ENCODE results near the gene FAM111A. TPM values are rescaled to one million over a fixed set of nuclear protein-coding genes. Genes with fewer than 3 reads are reported as not detected.

Gene FAM111A
- total RNA-seq, 1 experiment from 2014 or later: 20.1 TPM

DNA sequence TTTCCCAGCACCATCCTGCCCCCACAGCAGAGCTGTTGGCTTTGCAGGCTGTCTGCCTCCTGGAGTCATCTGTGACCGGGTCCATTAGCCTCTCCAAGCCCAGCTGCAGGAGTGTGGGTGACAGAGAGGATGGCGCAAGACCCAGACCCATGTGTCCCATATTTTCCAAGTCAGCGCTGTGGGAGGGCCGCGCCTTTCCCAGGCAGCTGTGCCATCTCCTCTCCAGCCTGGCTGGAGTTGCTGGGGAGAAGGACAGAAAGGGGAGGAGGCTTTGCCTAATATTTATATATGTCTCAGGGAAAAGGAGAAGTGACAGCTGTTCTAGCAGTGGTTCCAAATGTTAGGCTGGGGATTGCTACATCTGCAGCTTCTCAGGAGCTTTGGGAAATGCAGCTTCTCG, 44.9 kb downstream of the FAM111A start:
- Mint-ChIP-seq H3K9me3 (no peaks in the 10 kb centered on the region), H3K36me3 (ENCODE audit: insufficient read depth in 1 of 3, low read depth in 3 of 3) (peaks cover 6 to 42% (median 26%) of the 10 kb centered on the region in 3 experiments; a peak in 6 of 7 replicates), H3K27me3 (ENCODE audit: low read depth) (no peaks in the 10 kb centered on the region; the same call in 1 of the 2 replicates), H3K4me1 (peaks cover 17 to 18% of the 10 kb centered on the region in 2 experiments), H3K4me3 (no peak overlapping the region), H3K27ac (peak overlapping the region in 1 of 3 experiments; percentile 88; a peak in 2 of 7 replicates)
- no peak overlapping the region for H3K56ac ChIP-seq (ENCODE audit: insufficient read length, low read depth, low read length)
- H2AK5ac ChIP-seq (ENCODE audit: insufficient read length, low read length): no peak overlapping the region
- WGBS (ENCODE audit: extremely low coverage, insufficient read length, low lambda C conversion rate): no CpG with 5 or more reads among the region's 6 CpGs
- no peak overlapping the region for H3K9ac ChIP-seq (ENCODE audit: extremely low read depth, insufficient read length, low read length)
- no peak overlapping the region for H3K18ac ChIP-seq (ENCODE audit: insufficient read length, low read depth, low read length)
- no peak overlapping the region for H4K8ac ChIP-seq (replicated peaks; ENCODE audit: insufficient read length, low read depth, low read length)
- no peak overlapping the region for H3K27ac ChIP-seq (ENCODE audit: insufficient read length, low read depth, low read length)
- H4K20me1 ChIP-seq (ENCODE audit: control insufficient read depth, insufficient read depth, insufficient read length): no peaks in the 10 kb centered on the region
- TF ChIP-seq CTCF (conservative IDR thresholded peaks at IDR 0.05): no peak
- no peaks in the 10 kb centered on the region for H3K27me3 ChIP-seq (ENCODE audit: insufficient read depth, low read length)
- H4K5ac ChIP-seq (ENCODE audit: insufficient read length, low read depth, low read length): no peak overlapping the region
- H3K4me1 ChIP-seq (ENCODE audit: insufficient read depth, low read length): no peaks in the 10 kb centered on the region; the same call in 1 of the 2 replicates
- no peak overlapping the region for H3K14ac ChIP-seq (ENCODE audit: insufficient read depth, low read length)
- no peak overlapping the region for H3T11ph ChIP-seq (ENCODE audit: low read length)
- no peaks in the 10 kb centered on the region for H3K23me2 ChIP-seq (ENCODE audit: insufficient read length, low read depth, low read length, poor library complexity, severe bottlenecking)
- no peak overlapping the region for H2BK120ac ChIP-seq (ENCODE audit: low read depth, low read length, poor library complexity, severe bottlenecking)
- no peak overlapping the region for H4K91ac ChIP-seq (ENCODE audit: insufficient read length, low read depth, low read length)
- H2BK5ac ChIP-seq (ENCODE audit: insufficient read length, low read length): no peak overlapping the region
- H3K9me3 ChIP-seq (ENCODE audit: control insufficient read depth, low read depth, low read length): no peaks in the 10 kb centered on the region
- no peak overlapping the region for H3K4ac ChIP-seq (ENCODE audit: low read depth, low read length)
- H2AFZ ChIP-seq (ENCODE audit: low read length): no peak overlapping the region
- H3K79me2 ChIP-seq (ENCODE audit: insufficient read depth, low read length): no peaks in the 10 kb centered on the region
- no peak overlapping the region for H2BK15ac ChIP-seq (ENCODE audit: low read depth, low read length)
- H3K23ac ChIP-seq (ENCODE audit: insufficient read length, low read depth, low read length): no peak overlapping the region
- peaks cover 6% of the 10 kb centered on the region for H3K79me1 ChIP-seq (ENCODE audit: insufficient read depth, low read depth, low read length, poor library complexity, severe bottlenecking)
- no peak for DNase-seq
- H3K4me2 ChIP-seq (ENCODE audit: insufficient read depth, insufficient read length, low read length): no peak overlapping the region
- no peak overlapping the region for H2BK12ac ChIP-seq (ENCODE audit: insufficient read length, low read depth, low read length)
- no peak overlapping the region for H2BK20ac ChIP-seq (ENCODE audit: low read depth, low read length, poor library complexity, severe bottlenecking)
